H1 (cell line): Measurements from ENCODE around the gene BTAF1. TPM values are rescaled to one million over a fixed set of nuclear protein-coding genes. Genes with fewer than 3 reads are reported as not detected.

Experiments used
- CTCF ChIA-PET: fragments of 300-600 bp; sonication (Branson Sonifier 250); formaldehyde crosslinking; loops from one replicate; lab custom pipeline; 2021; ENCODE audit not compliant: partially characterized antibody; lab: Charles Lee
- POLR2A ChIA-PET: fragments of 300-600 bp; sonication (Branson Sonifier 250); formaldehyde crosslinking; loops from one replicate; lab custom pipeline; 2021; ENCODE audit warnings: inconsistent platforms; ENCODE audit not compliant: partially characterized antibody; lab: Charles Lee
- DNase-seq, 2 experiments: peaks; one replicate each; pipeline versions ENCODE4 v3.0.0 to v3.0.0-alpha.2; 2010 to 2022; ENCODE audit warnings: low spot score in 2 of 2, low read depth in 1 of 2, mixed read lengths in 1 of 2
- FAIRE-seq: peaks from 2 replicates; lab custom pipeline; 2011; peaks lifted over from hg19 to GRCh38; lab: Jason Lieb, UNC
- H2AFZ ChIP-seq: 2 replicates; pipeline ENCODE4 v1.8.1; 2012; ENCODE audit warnings: low read length, inconsistent platforms
- H2AK5ac ChIP-seq: 2 replicates; pipeline ENCODE4 v1.6.1; 2013; ENCODE audit warnings: low read depth, low read length
- H2BK120ac ChIP-seq: replicated peaks from 2 replicates; pipeline ENCODE3; 2013; ENCODE audit warnings: low read depth, low read length, inconsistent platforms
- H2BK12ac ChIP-seq: 2 replicates; pipeline ENCODE4 v1.6.1; 2013; ENCODE audit warnings: low read depth, low read length
- H2BK15ac ChIP-seq: 2 replicates; pipeline ENCODE4 v1.6.1; 2013; ENCODE audit warnings: low read length
- H2BK20ac ChIP-seq: 2 replicates; pipeline ENCODE4 v1.6.1; 2013; ENCODE audit warnings: low read length
- H2BK5ac ChIP-seq: 2 replicates; pipeline ENCODE4 v1.6.1; 2013; ENCODE audit warnings: low read depth, low read length
- H3K14ac ChIP-seq: 2 replicates; pipeline ENCODE4 v1.6.1; 2013; ENCODE audit warnings: inconsistent platforms; ENCODE audit not compliant: insufficient read length
- H3K18ac ChIP-seq: 2 replicates; pipeline ENCODE4 v1.6.1; 2013; ENCODE audit warnings: low read length; ENCODE audit errors: extremely low read depth
- H3K23ac ChIP-seq: 2 replicates; pipeline ENCODE4 v1.6.1; 2013; ENCODE audit warnings: inconsistent platforms; ENCODE audit not compliant: insufficient read length
- H3K23me2 ChIP-seq: 2 replicates; pipeline ENCODE4 v1.6.1; 2013; ENCODE audit warnings: low read depth, low read length
- H3K27ac ChIP-seq: 2 replicates; pipeline ENCODE4 v1.6.1; 2011; ENCODE audit warnings: low read depth, low read length, inconsistent platforms
- H3K27me3 ChIP-seq, 4 experiments: replicated peaks in 1 of 4; 1 replicate in 1 of 4; 2 replicates in 3 of 4; pipeline versions ENCODE4 v1.6.1 to v1.8.1; 2011 to 2013; ENCODE audit warnings: low read length in 3 of 4, mild to moderate bottlenecking in 3 of 4, inconsistent platforms in 2 of 4, mixed read lengths in 2 of 4, moderate library complexity in 1 of 4; ENCODE audit not compliant: control insufficient read depth in 3 of 4, insufficient read depth in 3 of 4; ENCODE audit errors: extremely low read depth in 1 of 4
- H3K36me3 ChIP-seq, 4 experiments: 2 replicates each; pipeline versions ENCODE4 v1.6.1 to v1.8.1; 2011 to 2013; ENCODE audit warnings: mild to moderate bottlenecking in 4 of 4, low read length in 3 of 4, moderate library complexity in 2 of 4, control low read depth in 1 of 4, inconsistent platforms in 1 of 4; ENCODE audit not compliant: insufficient read depth in 4 of 4, control insufficient read depth in 2 of 4
- H3K4ac ChIP-seq: replicated peaks from 2 replicates; pipeline ENCODE3; 2013; ENCODE audit warnings: low read length, low read depth, mixed read lengths, inconsistent platforms; ENCODE audit not compliant: insufficient read length
- H3K4me1 ChIP-seq, 4 experiments: replicated peaks in 1 of 4; 1 replicate in 1 of 4; 2 replicates in 3 of 4; pipeline versions ENCODE4 v1.6.1 to v1.8.1; 2011 to 2013; ENCODE audit warnings: low read length in 3 of 4, inconsistent platforms in 2 of 4, mixed read lengths in 1 of 4; ENCODE audit not compliant: insufficient read depth in 4 of 4, control insufficient read depth in 3 of 4
- H3K4me2 ChIP-seq, 2 experiments: 2 replicates each; pipeline versions ENCODE4 v1.6.1 to v1.8.1; 2011 to 2013; ENCODE audit warnings: low read depth in 2 of 2, low read length in 2 of 2, control low read depth in 1 of 2, inconsistent platforms in 1 of 2, mild to moderate bottlenecking in 1 of 2; ENCODE audit not compliant: insufficient read depth in 1 of 2
- H3K4me3 ChIP-seq, 4 experiments: fragments of 200-600, 300-600 bp in 1 of 4; sonication (generic), shearing (Covaris generic), sonication (Bioruptor Twin) in 1 of 4; 2 replicates each; pipeline versions ENCODE4 v1.5.1 to v1.8.1; 2011 to 2016; ENCODE audit warnings: low read length in 4 of 4, low read depth in 3 of 4, control low read depth in 2 of 4, inconsistent platforms in 2 of 4, mild to moderate bottlenecking in 2 of 4, mixed read lengths in 1 of 4, moderate library complexity in 1 of 4; ENCODE audit not compliant: insufficient read depth in 2 of 4; ENCODE audit errors: extremely low read depth in 1 of 4
- H3K56ac ChIP-seq: replicated peaks from 2 replicates; pipeline ENCODE3; 2013; ENCODE audit warnings: low read depth, mild to moderate bottlenecking, mixed read lengths, low read length, inconsistent platforms; ENCODE audit not compliant: insufficient read length
- H3K79me1 ChIP-seq: 2 replicates; pipeline ENCODE4 v1.6.1; 2013; ENCODE audit warnings: low read depth, low read length, control low read depth
- H3K79me2 ChIP-seq, 2 experiments: 2 replicates each; pipeline versions ENCODE4 v1.6.1 to v1.8.1; 2012 to 2013; ENCODE audit warnings: low read length in 2 of 2, mild to moderate bottlenecking in 2 of 2, inconsistent platforms in 1 of 2; ENCODE audit not compliant: insufficient read depth in 2 of 2, control insufficient read depth in 1 of 2
- H3K9ac ChIP-seq, 4 experiments: replicated peaks in 1 of 4; 1 replicate in 1 of 4; 2 replicates in 3 of 4; pipeline versions ENCODE4 v1.6.1 to v1.8.1; 2011 to 2013; ENCODE audit warnings: low read depth in 3 of 4, low read length in 3 of 4, control low read depth in 2 of 4, mild to moderate bottlenecking in 2 of 4, moderate library complexity in 2 of 4, inconsistent platforms in 1 of 4; ENCODE audit errors: extremely low read depth in 1 of 4
- H3K9me3 ChIP-seq, 2 experiments: 2 replicates each; pipeline versions ENCODE4 v1.6.1 to v1.8.1; 2012 to 2013; ENCODE audit warnings: mild to moderate bottlenecking in 2 of 2, moderate library complexity in 2 of 2, control low read depth in 1 of 2, inconsistent platforms in 1 of 2, low read depth in 1 of 2, low read length in 1 of 2, mixed read lengths in 1 of 2; ENCODE audit not compliant: insufficient read depth in 2 of 2
- H4K20me1 ChIP-seq, 2 experiments: replicated peaks in 1 of 2; 2 replicates each; pipeline versions ENCODE3 to v1.8.1; 2011 to 2013; ENCODE audit warnings: inconsistent platforms in 2 of 2, low read length in 2 of 2, mild to moderate bottlenecking in 1 of 2; ENCODE audit not compliant: insufficient read depth in 2 of 2, control insufficient read depth in 1 of 2
- H4K5ac ChIP-seq: 2 replicates; pipeline ENCODE4 v1.6.1; 2013; ENCODE audit warnings: low read length, low read depth, mixed read lengths, inconsistent platforms; ENCODE audit not compliant: insufficient read length
- H4K8ac ChIP-seq: 2 replicates; pipeline ENCODE4 v1.8.0; 2013; ENCODE audit warnings: mild to moderate bottlenecking, moderate library complexity, low read length, inconsistent platforms; ENCODE audit not compliant: insufficient read depth; ENCODE audit errors: extremely low read depth
- H4K91ac ChIP-seq: replicated peaks from 2 replicates; pipeline ENCODE3; 2013; ENCODE audit warnings: low read length, mixed read lengths, inconsistent platforms; ENCODE audit not compliant: insufficient read length
- CBX5 ChIP-seq: fragments of 300-800, 300-1000 bp; sonication (generic); IDR thresholded peaks from 2 replicates; pipeline ENCODE4 v1.7.1; 2016; ENCODE audit warnings: antibody characterized with exemption, low read length, low read depth
- EZH2 ChIP-seq: fragments of 200-600 bp; sonication (generic); IDR thresholded peaks from 2 replicates; pipeline ENCODE4 v1.7.1; 2012; ENCODE audit warnings: low read depth, mild to moderate bottlenecking, moderate library complexity, low read length, inconsistent platforms; ENCODE audit not compliant: severe bottlenecking
- FOSL1 ChIP-seq: IDR thresholded peaks from 2 replicates; pipeline ENCODE4 v1.6.1; 2011; ENCODE audit warnings: mild to moderate bottlenecking, low read depth, low read length, moderate library complexity; ENCODE audit not compliant: insufficient read depth
- HDAC6 ChIP-seq: IDR thresholded peaks from one replicate; pipeline ENCODE4 v1.7.1; 2012; ENCODE audit warnings: low read depth, mild to moderate bottlenecking, inconsistent platforms, low read length, moderate library complexity
- POU5F1 ChIP-seq: IDR thresholded peaks from 2 replicates; pipeline ENCODE4 v1.6.1; 2011; ENCODE audit warnings: low read depth, mild to moderate bottlenecking, low read length, moderate library complexity
- RAD21 ChIP-seq, 2 experiments: IDR thresholded peaks in 1 of 2; conservative IDR thresholded peaks in 1 of 2; 2 replicates each; pipeline ENCODE4 v1.6.1; 2011; ENCODE audit warnings: low read depth in 2 of 2, low read length in 2 of 2, improper control_type of control experiment in 1 of 2, inconsistent platforms in 1 of 2, mild to moderate bottlenecking in 1 of 2, moderate library complexity in 1 of 2
- RFX5 ChIP-seq: IDR thresholded peaks from 2 replicates; pipeline ENCODE4 v1.6.1; 2011; ENCODE audit warnings: low read depth, low read length, improper control_type of control experiment, borderline replicate concordance
- SRF ChIP-seq: IDR thresholded peaks from 2 replicates; pipeline ENCODE4 v1.6.1; 2011; ENCODE audit warnings: mild to moderate bottlenecking, low read depth, low read length, moderate library complexity
- SUZ12 ChIP-seq: fragments of 200-600 bp; sonication (generic); IDR thresholded peaks from 2 replicates; pipeline ENCODE4 v1.6.1; 2012; ENCODE audit warnings: mild to moderate bottlenecking, inconsistent platforms, low read length, moderate library complexity, mixed read lengths
- TAF7 ChIP-seq: optimal IDR thresholded peaks from 2 replicates; pipeline ENCODE3; 2011; ENCODE audit warnings: low read depth, mild to moderate bottlenecking, inconsistent platforms, low read length, moderate library complexity, borderline replicate concordance
- TBP ChIP-seq: IDR thresholded peaks from 2 replicates; pipeline ENCODE4 v1.6.1; 2011; ENCODE audit warnings: low read depth, low read length, improper control_type of control experiment
- TEAD4 ChIP-seq: IDR thresholded peaks from 2 replicates; pipeline ENCODE4 v1.6.1; 2012; ENCODE audit warnings: low read depth, low read length, inconsistent platforms, mixed read lengths
- USF2 ChIP-seq: IDR thresholded peaks from 2 replicates; pipeline ENCODE4 v1.6.1; 2011; ENCODE audit warnings: low read length, improper control_type of control experiment
- WGBS, 2 experiments: shearing (Covaris generic) in 1 of 2; methylation state at CpG; one replicate each; pipeline versions ENCODE4 v1.1.6 to v1.1.7; 2013 to 2015; ENCODE audit warnings: low lambda C conversion rate in 2 of 2, mixed read lengths in 2 of 2, inconsistent platforms in 1 of 2, low coverage in 1 of 2, missing lambda C conversion rate in 1 of 2; ENCODE audit not compliant: insufficient replicate concordance in 2 of 2, insufficient coverage in 1 of 2, insufficient read length in 1 of 2; ENCODE audit errors: extremely low coverage in 1 of 2, missing lambda C conversion rate in 1 of 2; 5-methylcytosine and 5-hydroxymethylcytosine counted together
- polyA plus RNA-seq, 7 experiments: library from polyadenylated mRNA; depleted of rRNA in 3 of 7; stranded (reverse) in 5 of 7; unstranded in 2 of 7; fragments of >200 nt in 5 of 7; fragments of 200-250 nt in 2 of 7; gene quantifications; 1 replicate in 5 of 7; 2 replicates in 1 of 7; 4 replicates in 1 of 7; pipeline versions ENCODE4 v1.2.1 to v1.2.3, GENCODE V29; 2011 to 2013; ENCODE audit warnings: missing spikeins in 2 of 7, mixed read lengths in 2 of 7
- total RNA-seq: library from RNA; stranded (reverse); fragmentation: NEBNext Ultra II Directional; extraction: Animal tissue kit (Norgen Biotek cat#: 25700); gene quantifications from 2 replicates; pipeline ENCODE4 v1.2.1, GENCODE V29; 2021

Gene BTAF1
- total and polyA plus RNA-seq, 2 of the 8 experiments (the other 6 are each of a cell fraction or from before 2014, with no cell fraction given): 24.5 to 39.1 TPM

DNA sequence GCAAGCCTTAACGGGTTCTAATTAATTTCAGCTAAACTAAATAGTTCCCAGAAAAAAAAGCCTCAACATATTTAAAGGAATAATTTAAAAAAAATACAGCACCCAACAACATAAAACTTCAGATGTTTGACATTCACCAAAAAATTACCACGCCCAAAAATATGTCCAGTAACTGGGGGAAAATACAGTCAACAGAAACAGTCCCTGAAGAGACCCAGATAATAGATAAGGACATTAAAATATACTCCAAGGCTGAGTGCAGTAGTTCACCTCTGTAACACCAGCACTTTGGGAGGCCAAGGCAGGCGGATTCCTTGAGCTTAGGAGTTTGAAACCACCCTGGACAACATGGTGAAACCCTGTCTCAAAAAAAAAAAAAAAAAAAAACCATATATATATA is 78.0 kb downstream of the BTAF1 start:
- DNase-seq (no peak), FAIRE-seq (no peak)
- Histone ChIP-seq H3K4ac (no peak overlapping the region), H2BK12ac (no peak overlapping the region), H3K79me1 (no peaks in the 10 kb centered on the region), H3K23me2 (no peaks in the 10 kb centered on the region), H3K14ac (no peak overlapping the region), H2BK5ac (no peak overlapping the region), H4K5ac (no peak overlapping the region), H3K27me3 (no peaks in the 10 kb centered on the region), H2AK5ac (no peak overlapping the region), H2AFZ (no peak overlapping the region), H3K4me3 (no peak overlapping the region), H4K20me1 (no peaks in the 10 kb centered on the region), H3K23ac (no peak overlapping the region), H4K91ac (no peak overlapping the region), H2BK120ac (no peak overlapping the region), H3K27ac (no peak overlapping the region), H3K36me3 (peaks cover 5 to 29% (median 11%) of the 10 kb centered on the region in 4 experiments; a peak in 7 of 8 replicates), H2BK15ac (no peak overlapping the region), H3K4me1 (no peaks in the 10 kb centered on the region), H3K9ac (no peak overlapping the region), H3K79me2 (no peaks in the 10 kb centered on the region), H3K4me2 (no peak overlapping the region), H3K18ac (no peak overlapping the region), H2BK20ac (no peak overlapping the region), H3K9me3 (no peaks in the 10 kb centered on the region), H3K56ac (no peak overlapping the region), H4K8ac (no peak overlapping the region)
- POLR2A ChIA-PET: no interaction called here
- WGBS, 2 experiments: 84% methylated on average over 3 of the region's 3 CpGs; no CpG with 5 or more reads in 1 of the 2 experiments
- CTCF ChIA-PET: no interaction called here
- TF ChIP-seq USF2 (no peak), TBP (no peak), SRF (no peak), HDAC6 (no peak), POU5F1 (no peak), TAF7 (no peak), RAD21 (IDR thresholded peaks at IDR 0.05 in 1 of 2, conservative IDR thresholded peaks at IDR 0.05 in 1 of 2; ENCODE audit: low read depth in 2 of 2, low read length in 2 of 2) (no peak), TEAD4 (no peak), FOSL1 (no peak), CBX5 (no peak), EZH2 (no peak), SUZ12 (no peak), RFX5 (no peak)
